ENCODE measurements around the gene ZSCAN5B. TPM values are rescaled to one million over a fixed set of nuclear protein-coding genes. Genes with fewer than 3 reads are reported as not detected.

Gene ZSCAN5B
- total and polyA plus RNA-seq, 2 of the 13 experiments (the other 11 are each of a cell fraction or from before 2014, with no cell fraction given), result not detected

- peak; percentile 83 for TF ChIP-seq ZNF501 (CRISPR knock-in tag; IDR thresholded peaks at IDR 0.05)
- 0 out of 2 replicates have a peak, but pooled peaks have one; percentile 66 for TF ChIP-seq ZNF713 (CRISPR knock-in tag; IDR thresholded peaks at IDR 0.05)
- TF ChIP-seq MTA3 (CRISPR knock-in tag; IDR thresholded peaks at IDR 0.05), result no peak
- TF ChIP-seq THAP8 (CRISPR knock-in tag; IDR thresholded peaks at IDR 0.05; ENCODE audit: borderline replicate concordance), result no peak
- TF ChIP-seq, protein P1, sequence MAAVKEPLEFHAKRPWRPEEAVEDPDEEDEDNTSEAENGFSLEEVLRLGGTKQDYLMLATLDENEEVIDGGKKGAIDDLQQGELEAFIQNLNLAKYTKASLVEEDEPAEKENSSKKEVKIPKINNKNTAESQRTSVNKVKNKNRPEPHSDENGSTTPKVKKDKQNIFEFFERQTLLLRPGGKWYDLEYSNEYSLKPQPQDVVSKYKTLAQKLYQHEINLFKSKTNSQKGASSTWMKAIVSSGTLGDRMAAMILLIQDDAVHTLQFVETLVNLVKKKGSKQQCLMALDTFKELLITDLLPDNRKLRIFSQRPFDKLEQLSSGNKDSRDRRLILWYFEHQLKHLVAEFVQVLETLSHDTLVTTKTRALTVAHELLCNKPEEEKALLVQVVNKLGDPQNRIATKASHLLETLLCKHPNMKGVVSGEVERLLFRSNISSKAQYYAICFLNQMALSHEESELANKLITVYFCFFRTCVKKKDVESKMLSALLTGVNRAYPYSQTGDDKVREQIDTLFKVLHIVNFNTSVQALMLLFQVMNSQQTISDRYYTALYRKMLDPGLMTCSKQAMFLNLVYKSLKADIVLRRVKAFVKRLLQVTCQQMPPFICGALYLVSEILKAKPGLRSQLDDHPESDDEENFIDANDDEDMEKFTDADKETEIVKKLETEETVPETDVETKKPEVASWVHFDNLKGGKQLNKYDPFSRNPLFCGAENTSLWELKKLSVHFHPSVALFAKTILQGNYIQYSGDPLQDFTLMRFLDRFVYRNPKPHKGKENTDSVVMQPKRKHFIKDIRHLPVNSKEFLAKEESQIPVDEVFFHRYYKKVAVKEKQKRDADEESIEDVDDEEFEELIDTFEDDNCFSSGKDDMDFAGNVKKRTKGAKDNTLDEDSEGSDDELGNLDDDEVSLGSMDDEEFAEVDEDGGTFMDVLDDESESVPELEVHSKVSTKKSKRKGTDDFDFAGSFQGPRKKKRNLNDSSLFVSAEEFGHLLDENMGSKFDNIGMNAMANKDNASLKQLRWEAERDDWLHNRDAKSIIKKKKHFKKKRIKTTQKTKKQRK (IDR thresholded peaks at IDR 0.05; ENCODE audit: low read length), result no peak
- TF ChIP-seq, protein P2, sequence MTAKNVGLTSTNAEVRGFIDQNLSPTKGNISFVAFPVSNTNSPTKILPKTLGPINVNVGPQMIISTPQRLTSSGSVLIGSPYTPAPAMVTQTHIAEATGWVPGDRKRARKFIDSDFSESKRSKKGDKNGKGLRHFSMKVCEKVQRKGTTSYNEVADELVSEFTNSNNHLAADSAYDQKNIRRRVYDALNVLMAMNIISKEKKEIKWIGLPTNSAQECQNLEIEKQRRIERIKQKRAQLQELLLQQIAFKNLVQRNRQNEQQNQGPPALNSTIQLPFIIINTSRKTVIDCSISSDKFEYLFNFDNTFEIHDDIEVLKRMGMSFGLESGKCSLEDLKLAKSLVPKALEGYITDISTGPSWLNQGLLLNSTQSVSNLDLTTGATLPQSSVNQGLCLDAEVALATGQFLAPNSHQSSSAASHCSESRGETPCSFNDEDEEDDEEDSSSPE (CRISPR knock-in tag; IDR thresholded peaks at IDR 0.05), result no peak
- no peak for TF ChIP-seq FOXP1 (IDR thresholded peaks at IDR 0.05)
- peak; percentile 44; the same call in 1 of the 2 replicates for TF ChIP-seq FOXP1 (CRISPR knock-in tag; IDR thresholded peaks at IDR 0.05)
- no peak for TF ChIP-seq FOXA1 (IDR thresholded peaks at IDR 0.05)
- peak; percentile 91 for TF ChIP-seq FOXA1 (CRISPR knock-in tag; IDR thresholded peaks at IDR 0.05)
- TF ChIP-seq AHDC1 (CRISPR knock-in tag; IDR thresholded peaks at IDR 0.05; ENCODE audit: borderline replicate concordance), result no peak; the same call in 1 of the 2 replicates
- TF ChIP-seq ZNF343 (CRISPR knock-in tag; IDR thresholded peaks at IDR 0.05), result no peak
- no peak for TF ChIP-seq BORCS8-MEF2B (CRISPR knock-in tag; IDR thresholded peaks at IDR 0.05)
- no peak for TF ChIP-seq ZNF800 (CRISPR knock-in tag; IDR thresholded peaks at IDR 0.05)
- TF ChIP-seq NBN (conservative IDR thresholded peaks at IDR 0.05), result no peak
- TF ChIP-seq DMAP1 (CRISPR knock-in tag; IDR thresholded peaks at IDR 0.05), result peak; percentile 70; the same call in 1 of the 2 replicates
- TF ChIP-seq, protein P3, sequence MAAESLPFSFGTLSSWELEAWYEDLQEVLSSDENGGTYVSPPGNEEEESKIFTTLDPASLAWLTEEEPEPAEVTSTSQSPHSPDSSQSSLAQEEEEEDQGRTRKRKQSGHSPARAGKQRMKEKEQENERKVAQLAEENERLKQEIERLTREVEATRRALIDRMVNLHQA (CRISPR knock-in tag; IDR thresholded peaks at IDR 0.05), result no peak
- TF ChIP-seq TOPORS (CRISPR knock-in tag; IDR thresholded peaks at IDR 0.05), result no peak
These were observed 55.3 kb downstream of the ZSCAN5B start (continued) for GRCh38 chr19:56142087-56142787.
